HCT116 (cell line): ENCODE measurements around the gene PIK3R2.

Source experiments
- ATF3 ChIP-seq: IDR thresholded peaks from 2 replicates; pipeline ENCODE4 v1.6.1; 2012
- CTCF ChIP-seq, 3 experiments: fragments of 200-600 bp in 1 of 3; sonication (generic) in 1 of 3; IDR thresholded peaks in 2 of 3; conservative IDR thresholded peaks in 1 of 3; 2 replicates each; pipeline ENCODE4 v1.5.1; 2012 to 2017; ENCODE audit warnings: low read depth in 2 of 3, low read length in 2 of 3, antibody characterized with exemption in 1 of 3, borderline replicate concordance in 1 of 3, control low read depth in 1 of 3, mild to moderate bottlenecking in 1 of 3, mixed read lengths in 1 of 3, mixed run types in 1 of 3, moderate library complexity in 1 of 3; ENCODE audit not compliant: insufficient read depth in 1 of 3
- EZH2 ChIP-seq: fragments of 200-600 bp; sonication (generic); IDR thresholded peaks from 2 replicates; pipeline ENCODE4 v1.6.1; 2017; ENCODE audit warnings: antibody characterized with exemption, mixed run types
- EZH2phosphoT487 ChIP-seq: fragments of 200-600 bp; IDR thresholded peaks from 2 replicates; pipeline ENCODE4 v1.6.1; 2018; ENCODE audit warnings: antibody characterized with exemption, borderline replicate concordance
- MAX ChIP-seq: IDR thresholded peaks from 2 replicates; pipeline ENCODE4 v1.6.1; 2012
- POLR2A ChIP-seq: IDR thresholded peaks from 2 replicates; pipeline ENCODE4 v1.7.0; 2011; ENCODE audit warnings: borderline replicate concordance; ENCODE audit not compliant: insufficient read depth, insufficient read length; ENCODE audit errors: extremely low read depth
- POLR2AphosphoS5 ChIP-seq: IDR thresholded peaks from 2 replicates; pipeline ENCODE4 v1.6.1; 2011; ENCODE audit warnings: mild to moderate bottlenecking, low read depth, low read length, moderate library complexity
- RAD21 ChIP-seq: IDR thresholded peaks from 2 replicates; pipeline ENCODE4 v1.6.1; 2012; ENCODE audit warnings: low read depth, mild to moderate bottlenecking
- REST ChIP-seq: IDR thresholded peaks from 2 replicates; pipeline ENCODE4 v1.6.1; 2012; ENCODE audit warnings: low read depth
- YY1 ChIP-seq: IDR thresholded peaks from 2 replicates; pipeline ENCODE4 v1.6.1; 2011; ENCODE audit warnings: low read length, low read depth, moderate library complexity, mild to moderate bottlenecking; ENCODE audit not compliant: insufficient replicate concordance; ENCODE audit errors: extremely low read depth

- no peak for TF ChIP-seq CTCF (IDR thresholded peaks at IDR 0.05 in 2 of 3, conservative IDR thresholded peaks at IDR 0.05 in 1 of 3; ENCODE audit: borderline replicate concordance in 1 of 3, insufficient read depth in 1 of 3, low read depth in 2 of 3, low read length in 2 of 3)
- no peak for TF ChIP-seq YY1
- no peak for TF ChIP-seq REST
- no peak for TF ChIP-seq POLR2A
- no peak for TF ChIP-seq ATF3
- no peak for TF ChIP-seq RAD21
- TF ChIP-seq EZH2phosphoT487: no peak
- TF ChIP-seq POLR2AphosphoS5: no peak
- TF ChIP-seq MAX: no peak
- no peak for TF ChIP-seq EZH2
Observed at GRCh38 chr19:18104793-18105131, 48.2 kb upstream of the PIK3R2 start.
